ENCODE measurements around the gene CD2BP2.
"Not testable (repeated sequence)": the region's sequence is repeated elsewhere in the genome, so short reads cannot be mapped to it uniquely, and the experiment has no call there.

Gene CD2BP2

DNA sequence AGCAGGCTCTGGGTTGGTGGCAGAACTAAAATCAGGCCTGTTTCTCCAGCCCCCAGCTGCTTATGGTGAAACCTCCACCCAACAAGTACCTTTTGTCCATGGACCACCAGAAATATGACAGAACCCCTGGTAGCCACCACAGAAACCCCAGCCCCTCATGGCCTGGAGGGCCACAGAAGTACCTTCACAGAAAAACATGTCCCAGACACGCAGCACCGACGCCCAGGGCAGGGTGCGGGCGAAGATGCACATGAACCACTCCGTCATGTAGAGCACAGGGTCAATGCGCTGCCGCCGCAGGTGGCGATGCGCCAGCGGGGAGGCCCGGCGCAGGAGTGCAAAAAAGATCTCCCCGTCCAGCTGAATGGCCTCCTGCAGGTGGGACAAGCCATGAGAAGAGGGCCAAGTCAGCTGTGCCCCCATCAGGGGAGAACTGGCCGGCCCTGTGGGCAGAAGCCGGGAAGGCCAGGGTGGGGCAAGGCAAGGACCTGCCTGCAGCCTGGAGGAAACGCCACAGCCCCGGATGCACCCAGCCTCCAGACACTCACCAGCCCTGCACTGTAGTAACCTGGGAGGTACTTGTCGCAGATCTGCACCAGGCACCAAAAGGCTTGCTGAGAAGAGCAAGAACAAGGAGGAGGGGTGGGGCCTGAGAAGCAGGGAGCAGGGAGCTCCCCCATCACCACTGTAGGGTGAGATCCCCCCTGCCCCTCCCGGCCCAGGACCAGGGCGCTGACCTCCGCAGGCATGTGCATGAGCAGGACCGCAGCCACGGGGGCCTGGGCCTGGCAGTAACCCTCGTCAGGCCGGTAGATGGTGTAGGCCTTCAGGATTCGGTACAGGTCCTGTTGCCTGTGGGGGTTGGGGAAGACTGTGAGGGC, 4.1 kb upstream of the CD2BP2 start:
- DNase-seq: no peak
- ATAC-seq: no peak

DNA sequence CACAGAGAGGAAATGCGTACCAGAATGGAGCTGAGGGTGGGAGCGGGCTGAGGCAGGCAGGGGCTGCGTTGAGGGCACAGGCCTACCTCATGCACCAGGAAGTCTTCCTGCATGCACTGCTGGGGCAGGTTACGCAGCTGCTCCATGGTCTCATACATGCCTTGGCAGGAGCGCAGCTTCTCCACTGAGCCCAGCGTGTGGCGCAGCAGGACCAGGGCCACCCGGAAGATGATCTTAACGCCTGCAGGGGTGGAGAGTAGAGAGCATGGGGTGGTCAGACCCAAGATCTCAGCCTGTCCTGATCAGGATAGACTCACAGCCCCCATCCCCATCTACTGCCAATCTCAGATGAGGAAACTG, 3.4 kb upstream of the CD2BP2 start:
- no peak for ATAC-seq

DNA sequence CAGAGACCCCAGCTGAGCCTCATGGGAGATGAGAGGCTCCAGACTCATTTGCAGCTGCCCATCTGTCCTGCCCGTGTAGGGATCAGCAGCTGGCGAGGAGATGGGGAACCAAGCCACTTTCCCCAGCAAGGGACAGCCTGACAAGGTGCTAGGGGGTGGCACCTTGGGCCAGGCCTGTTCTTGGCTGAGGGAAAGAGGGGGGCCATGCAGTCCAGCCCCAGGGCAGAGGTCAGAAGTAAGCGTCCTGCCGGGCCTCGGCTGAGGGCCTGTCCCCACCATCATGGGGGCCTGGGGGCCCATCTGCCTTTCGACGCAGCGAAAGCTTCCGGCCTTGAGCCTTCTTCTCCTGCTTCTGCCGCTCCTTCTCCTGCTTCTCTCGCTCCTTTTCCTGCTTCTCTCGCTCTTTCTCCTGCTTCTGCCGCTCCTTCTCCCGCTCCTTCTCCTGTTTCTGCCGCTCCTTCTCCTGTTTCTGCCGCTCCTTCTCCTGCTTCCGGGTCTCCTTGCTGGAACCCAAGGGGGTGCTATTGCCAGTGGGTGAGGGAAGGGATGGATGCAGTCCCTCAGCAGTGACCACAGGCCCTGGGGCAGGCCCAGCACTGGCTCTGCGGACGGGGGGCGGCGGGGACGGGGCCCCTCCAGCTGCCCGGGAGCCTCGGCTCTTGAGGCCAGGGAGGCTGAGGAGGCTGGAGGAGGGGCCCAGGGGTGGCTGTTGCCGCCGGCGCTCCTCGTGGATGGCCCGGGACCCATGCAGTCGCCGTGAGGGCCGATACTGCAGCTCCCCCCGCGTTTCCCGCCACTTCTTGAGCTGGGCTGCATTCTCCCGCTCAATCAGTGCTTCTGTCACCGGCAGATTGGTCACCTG, 2.8 kb upstream of the CD2BP2 start:
- ATAC-seq (no peak), DNase-seq (no peak)

More for the DNA sequence above, 3.4 kb upstream of the CD2BP2 start:
- no peak for DNase-seq

DNA sequence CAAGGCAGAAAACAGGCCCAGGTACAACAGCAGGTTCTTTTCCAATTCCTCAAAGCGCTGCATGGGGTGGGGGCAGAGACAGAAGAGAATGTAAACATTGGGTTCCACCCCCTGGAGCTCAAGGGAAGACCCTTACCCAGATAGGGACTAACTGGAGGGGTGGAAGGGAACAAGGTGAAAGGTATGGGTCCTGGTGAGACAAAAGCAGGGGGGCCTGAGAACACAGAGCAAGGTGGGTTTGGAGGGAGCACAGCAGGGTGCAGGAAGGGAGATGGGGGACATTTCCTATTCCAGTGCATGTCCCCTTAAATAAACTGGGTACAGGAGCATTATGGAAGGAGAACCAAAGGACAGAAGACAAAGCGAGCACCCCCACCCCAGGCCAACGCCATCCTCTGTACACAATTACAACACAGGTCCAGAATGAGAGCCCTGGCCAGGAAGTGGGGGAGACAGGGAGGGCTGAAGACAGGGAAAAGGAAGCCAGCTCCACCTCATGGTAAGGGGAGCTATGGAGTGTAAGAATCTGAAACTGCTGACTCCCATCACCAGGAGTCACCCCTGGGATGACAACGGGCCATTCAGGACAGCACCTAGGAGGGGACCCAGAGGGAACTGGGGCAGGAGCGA, 2.1 kb upstream of the CD2BP2 start:
- ATAC-seq (no peak), DNase-seq (no peak)

DNA sequence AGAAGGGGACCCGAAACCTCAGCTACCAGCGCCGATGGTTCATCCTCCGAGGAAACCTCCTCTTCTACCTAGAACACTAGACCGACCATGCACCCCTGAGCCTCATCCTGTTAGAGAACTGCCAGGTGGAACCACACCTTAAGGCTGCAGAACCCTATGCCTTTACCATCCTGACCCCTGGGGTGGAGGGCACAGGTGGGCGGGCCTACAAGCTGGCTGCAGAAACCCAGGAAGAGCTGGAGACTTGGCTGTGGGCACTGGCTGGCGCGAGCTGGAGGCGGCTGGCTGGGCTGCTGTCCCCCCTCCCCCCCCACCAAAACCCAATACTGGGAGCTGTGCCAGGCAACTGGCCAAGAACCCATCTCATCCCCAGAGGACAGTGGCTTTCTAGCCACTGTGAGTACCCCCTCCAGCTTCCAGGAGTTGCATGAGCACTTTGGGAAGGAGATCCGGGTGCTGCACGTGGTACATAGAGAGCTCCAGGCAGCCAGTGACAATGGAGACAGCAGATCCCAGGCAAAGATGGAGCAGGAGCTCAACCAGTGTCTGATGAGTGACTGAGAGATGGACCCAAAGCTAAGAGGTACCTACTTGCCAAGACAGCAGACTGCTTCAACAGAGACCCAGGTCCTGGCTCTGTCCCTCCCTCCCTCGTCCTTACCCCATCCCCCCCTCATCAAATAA, 1.4 kb upstream of the CD2BP2 start:
- ATAC-seq (no peak), DNase-seq (no peak)

DNA sequence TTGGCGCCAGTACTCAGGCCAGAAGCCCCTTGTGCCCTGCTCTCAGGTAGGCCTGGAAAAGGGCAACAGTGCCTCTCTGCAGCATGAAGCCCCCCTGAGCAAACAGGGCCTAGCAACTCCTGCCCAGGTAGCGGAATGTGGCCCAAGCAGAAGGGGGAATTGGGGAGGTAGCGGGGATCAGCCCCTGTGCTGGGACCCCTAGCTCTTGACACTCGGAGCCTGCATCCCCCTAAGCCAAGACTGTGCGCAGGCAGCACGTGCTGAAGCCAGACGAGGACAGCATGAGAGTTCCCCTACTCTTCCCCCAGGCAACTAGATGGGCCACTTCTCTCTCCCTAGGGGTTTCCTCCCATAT, 823 bp upstream of the CD2BP2 start:
- ATAC-seq: no peak
- DNase-seq: no peak

DNA sequence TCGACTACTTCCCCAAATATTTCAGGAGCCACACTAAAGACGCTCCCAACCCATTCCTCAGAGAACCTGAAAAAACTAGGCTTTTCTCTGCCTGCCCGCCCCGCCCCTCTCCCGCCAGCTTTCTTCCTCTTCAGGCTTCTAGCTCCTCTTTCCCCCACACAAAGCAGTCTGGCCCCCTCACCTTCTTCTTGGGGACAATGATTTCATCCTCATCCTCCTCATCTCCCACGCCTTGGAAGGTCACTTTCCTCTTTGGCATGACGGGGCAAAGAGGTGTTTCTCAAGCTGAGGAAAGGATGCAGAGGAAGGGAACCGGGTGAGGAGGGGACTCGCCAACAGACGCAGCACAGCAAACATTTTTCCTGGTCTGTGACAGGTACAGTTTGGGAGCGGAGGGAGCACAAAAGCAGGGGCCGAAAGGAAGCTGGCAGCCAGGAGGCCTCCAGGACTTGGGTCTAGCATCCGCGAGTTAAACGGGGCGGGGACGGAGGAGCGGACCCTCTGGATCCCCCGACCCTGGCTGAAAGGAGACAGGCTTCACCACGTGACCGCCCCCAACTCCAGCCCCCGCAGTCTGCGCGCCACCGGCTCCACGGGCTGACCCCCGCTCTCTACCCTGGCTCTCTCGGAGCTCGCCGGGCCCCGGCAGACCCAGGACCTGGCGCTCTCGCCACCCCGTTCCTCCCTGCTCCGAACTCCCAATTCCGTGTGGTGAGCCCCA, 525 bp downstream of the CD2BP2 start:
- peak; percentile 14 for ATAC-seq
- DNase-seq: no peak

DNA sequence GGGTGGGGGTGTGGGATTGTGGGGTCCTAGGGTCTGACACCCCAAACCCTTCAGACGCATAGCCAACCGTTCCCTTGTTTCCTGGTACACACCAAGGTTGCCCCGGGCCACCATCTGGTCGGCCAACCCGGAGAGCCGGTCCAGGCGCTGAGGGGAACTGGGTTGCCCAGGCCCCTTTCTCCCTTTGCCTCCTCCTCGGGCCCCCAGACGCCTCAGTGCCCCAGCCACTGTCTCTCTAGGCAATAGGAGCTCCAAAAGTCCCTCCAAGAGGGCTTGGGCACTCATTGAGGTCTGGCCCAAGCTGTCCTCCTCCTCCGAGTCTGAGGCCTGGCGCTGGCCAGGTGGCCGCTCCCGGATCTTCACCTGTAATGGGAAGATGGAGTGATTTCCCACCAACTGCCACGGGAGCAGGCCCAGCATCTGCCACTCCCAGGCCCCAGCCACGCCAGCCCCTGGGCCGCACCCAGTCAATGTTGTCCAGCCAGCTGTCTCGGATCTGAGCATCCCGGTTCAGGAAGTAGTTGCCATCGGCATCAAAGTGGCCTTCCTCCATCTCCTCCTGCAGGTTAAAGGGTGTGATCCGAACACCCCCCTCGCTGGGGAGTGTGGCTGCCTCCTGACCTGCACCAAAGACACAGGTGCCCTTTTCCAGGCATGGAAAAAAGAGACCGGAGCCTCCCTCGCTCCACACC, 1.5 kb downstream of the CD2BP2 start:
- ATAC-seq: no peak
- DNase-seq: no peak

DNA sequence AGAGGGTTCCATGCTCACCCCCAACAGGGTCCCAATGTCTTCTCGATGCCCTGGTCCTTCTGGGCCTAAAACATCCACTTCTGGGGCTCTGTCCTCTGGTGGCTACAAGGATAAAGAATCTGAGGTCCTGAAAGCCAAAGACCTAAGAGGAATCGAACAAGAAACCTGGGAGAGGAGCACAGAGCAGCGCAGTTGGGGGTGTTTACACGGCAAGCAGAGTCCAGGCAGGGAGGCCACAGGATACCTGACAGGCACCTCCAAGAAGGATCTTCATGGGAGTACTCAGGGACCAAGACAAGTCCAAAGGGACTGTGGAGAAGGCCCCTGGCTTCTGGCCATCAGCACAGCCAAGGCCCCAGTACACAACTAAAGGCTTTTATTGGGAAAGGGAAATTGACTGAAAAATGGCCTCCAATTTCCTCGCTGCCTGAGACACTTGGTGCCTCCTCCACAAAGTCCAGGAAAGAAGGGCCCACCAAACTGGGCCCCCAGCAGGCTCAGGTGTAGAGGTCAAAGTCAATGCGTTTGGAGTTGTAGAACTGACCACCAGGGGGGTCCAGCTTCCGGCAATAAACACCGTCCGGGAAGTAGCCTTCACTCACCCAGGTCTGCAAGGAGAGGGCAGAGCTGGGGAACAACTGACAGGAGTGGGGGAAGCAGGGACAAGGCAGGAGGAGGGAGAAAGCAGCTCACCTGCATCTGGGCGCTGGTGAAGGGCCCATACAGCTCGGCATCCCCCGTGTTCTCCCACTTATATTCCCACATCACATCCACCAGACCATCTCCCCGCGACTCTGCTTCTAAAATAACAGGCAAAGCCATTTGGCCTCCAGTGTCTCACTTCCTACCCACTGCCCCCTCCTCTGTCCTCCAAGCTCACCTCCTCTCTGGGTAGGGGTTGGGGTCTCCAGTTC, 2.4 kb downstream of the CD2BP2 start:
- DNase-seq (no peak), ATAC-seq (no peak)

DNA sequence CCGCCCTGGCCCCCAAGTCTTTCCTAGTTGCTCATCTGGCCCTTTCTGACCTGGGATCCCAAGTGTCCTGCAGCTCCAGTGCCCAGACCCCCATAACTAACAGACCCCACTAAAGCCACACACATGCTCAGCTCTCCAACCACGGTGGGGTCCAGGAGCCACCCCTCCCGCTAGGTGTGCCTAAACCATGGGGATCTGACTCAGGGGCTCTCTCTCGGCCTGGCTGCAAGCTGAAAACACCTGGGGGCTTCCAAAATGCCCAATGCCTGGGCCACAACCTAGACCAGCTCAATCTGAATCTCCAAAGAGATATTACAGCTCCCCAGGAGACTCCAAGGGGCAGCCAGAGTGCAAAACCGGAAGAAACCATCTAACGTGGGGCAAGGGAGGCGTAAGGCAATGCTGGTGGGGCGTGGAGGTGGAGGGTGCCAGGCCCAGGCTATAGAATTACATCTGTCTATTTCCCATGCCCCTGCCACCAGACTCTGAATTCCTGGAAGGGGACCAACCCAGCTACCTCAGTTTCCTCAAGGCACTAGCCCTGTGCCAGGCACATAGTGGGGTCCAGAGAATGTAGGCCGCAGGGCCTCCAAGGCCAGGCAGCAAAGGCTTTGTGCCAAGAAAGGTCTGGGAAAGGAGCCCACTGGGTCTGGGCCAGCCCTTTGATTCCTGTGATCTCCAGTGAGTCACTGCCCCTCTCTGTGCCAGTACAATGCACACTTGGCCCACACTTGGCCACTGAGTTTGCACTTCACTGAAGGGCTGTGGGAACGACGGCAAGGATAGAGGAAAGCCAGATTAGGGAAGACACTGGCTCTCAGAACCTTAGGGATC, 3.3 kb downstream of the CD2BP2 start:
- ATAC-seq: no peak
- DNase-seq: no peak

DNA sequence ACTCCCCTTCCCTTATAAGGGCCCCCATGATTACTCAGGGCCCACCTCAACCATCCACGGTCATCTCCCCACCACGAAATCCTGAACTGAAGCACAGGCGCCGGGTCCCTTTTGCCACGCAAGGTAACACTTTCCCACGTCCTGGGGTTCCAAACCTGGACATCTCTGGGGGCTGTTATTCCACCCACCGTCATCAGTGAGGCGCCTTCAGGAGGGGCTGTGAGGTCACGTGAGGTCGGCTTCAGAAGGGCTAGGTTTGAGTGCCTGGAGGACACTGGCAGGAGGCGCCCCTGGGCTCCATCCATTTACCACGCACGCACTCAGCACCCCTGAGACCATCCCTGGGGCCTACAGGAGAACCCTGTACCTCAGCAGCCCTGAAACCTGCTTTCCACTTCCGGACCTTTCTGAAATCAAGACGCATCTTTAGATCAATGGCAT, 4.1 kb downstream of the CD2BP2 start:
- ATAC-seq (no peak), DNase-seq (no peak)

DNA sequence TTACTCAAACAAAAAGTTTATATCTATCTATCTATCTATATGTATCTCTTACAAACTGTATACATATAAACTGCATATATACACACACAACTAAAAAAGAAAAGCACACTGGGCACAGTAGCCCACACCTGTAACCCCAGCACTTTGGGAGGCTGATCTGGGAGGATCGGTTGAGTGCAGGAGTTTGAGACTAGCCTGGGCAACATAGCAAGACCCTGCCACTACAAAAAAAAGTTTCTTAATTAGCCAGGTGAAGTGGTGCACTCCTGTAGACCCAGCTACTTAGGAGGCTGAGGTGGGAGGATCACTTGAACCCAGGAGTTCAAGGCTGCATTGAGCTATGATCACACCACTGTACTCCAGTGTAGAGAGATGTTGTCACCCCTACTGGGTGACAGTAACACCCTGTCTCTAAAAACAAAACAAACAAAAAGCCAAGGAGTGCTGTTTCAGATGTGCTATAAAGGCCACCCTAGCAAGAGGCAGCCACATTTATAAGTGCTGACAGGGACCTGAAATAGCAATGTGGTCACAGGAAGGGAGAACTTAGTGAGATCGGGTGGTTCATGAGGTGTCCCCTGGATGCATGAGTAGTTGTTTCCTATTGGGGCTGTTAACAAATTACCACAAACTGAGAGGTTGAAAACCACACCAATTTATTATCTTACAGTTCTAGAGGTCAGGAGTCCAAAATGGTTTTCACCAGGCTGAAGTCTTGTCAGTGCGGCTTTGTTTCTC, 4.8 kb downstream of the CD2BP2 start:
- DNase-seq (peak; percentile 41), ATAC-seq (peak; percentile 76)

DNA sequence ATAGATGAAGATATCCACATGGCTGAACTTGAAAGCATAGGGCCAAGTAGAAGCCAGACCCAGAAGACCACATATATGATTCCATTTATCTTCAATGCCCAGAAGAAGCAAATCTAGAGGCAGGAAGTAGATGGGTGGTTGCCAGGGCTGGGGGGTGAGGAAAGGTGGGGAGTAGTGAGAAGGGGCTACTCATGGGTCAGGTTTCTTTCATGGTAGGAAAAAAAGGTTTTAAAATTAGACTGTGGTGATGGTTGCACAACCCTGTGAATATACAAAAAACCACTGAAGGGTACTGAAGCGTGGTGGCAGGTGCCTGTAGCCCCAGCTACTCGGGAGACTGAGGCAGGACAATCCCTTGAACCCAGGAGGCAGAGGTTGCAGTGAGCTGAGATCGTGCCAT, 5.4 kb downstream of the CD2BP2 start:
- ATAC-seq (no peak), DNase-seq (no peak)

DNA sequence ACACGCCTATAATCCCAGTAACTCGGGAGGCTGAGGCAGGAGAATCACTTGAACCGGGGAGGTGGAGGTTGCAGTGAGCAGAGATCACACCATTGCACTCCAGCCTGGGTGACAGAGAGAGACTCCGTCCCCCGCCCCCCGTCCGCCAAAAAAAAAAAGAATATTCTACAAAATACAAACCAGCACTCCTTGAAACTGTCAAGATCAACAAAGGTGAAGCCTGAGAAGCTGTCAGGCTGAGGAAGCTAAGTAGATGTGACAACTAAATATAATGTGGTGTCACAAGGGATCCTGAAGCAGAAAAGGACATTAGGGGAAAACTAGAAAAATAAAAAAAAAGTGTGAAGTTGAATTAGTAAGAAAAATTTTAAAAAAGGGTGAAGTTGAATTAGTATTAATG, 6.2 kb downstream of the CD2BP2 start:
- ATAC-seq (no peak), DNase-seq (no peak)

DNA sequence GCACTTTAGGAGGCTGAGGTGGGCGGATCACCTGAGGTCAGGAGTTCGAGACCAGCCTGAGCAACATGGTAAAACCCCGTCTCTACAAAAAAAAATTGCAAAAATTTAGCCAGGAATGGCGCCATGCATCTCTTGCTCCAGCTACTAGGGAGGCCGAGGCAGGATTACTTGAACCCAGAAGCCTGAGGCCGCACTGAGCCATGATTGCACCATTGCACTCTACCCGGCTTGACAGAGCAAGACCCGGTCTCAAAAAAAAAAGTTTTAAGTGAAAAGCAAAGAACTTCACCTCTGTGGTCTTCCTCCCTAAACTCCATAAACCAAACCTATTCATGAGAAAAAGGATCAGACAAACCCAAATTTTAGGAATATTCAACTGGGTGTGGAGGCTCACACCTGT, 7.0 kb downstream of the CD2BP2 start:
- ATAC-seq: no peak

DNA sequence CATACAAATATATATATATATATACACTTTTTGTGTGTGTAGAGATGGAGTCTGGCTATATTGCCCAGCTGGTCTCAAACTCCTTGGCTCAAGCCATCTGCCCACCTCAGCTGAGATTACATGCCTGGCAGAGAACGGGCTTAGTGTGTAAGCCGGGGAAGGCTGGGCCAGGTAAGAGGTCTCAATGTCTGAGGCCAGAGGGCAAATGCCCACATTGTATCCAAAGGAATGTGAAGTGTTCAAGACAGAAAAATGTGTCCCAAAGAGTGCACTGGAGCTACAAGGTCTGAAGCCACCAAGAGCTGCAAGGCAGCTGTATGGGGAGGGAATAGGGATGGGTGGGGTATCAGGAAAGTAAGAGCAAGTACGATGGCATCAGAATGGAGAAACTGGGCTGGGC, 8.8 kb downstream of the CD2BP2 start:
- DNase-seq (no peak), ATAC-seq (no peak)

More for the DNA sequence above, 7.0 kb downstream of the CD2BP2 start:
- DNase-seq: no peak

DNA sequence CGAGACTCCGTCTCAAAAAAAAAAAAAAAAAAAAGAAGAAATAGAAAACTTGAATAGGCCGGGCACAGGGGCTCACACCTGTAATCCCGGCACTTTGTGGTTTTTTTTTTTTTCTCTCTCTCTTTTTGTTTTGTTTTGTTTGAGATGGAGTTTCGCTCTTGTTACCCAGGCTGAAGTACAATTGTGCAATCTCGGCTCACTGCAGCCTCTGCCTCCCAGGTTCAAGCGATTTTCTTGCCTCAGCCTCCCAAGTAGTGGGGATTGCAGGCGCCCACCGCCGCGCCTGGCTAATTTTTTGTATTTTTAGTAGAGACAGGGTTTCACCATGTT, 11.7 kb downstream of the CD2BP2 start:
- not testable (repeated sequence) for ATAC-seq, DNase-seq

DNA sequence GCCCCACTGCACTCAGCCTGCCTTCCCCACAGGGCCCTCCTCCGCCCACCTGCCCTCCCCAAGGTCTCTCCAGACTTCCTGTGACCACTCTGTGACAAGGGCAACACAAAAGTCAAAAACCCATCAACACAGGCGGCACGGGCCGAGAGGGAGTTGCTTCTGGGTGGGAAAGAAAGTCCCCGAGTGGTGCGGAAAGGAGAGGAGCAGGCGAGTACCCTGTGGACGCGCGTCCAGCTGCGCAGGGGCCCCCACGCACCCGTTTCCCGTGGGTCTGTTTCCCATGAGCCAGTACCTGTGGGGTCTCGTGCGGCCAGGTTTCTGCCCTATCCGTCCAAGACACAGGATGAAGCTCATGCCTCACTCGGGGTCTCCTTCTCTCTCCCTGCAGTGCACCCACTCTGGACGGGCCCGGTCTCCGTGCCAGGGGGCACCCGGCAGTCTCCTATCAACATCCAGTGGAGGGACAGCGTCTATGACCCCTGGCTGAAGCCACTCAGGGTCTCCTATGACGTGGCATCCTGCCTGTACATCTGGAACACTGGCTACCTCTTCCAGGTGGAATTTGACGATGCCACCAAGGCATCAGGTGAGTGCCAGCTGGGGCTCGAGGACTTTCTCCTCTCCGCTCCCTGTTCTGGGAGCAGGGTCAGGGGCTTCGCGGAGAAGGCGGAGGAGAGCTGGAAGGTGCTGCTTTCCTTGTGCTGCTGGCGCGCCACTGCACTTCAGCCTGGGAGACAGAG, 12.2 kb downstream of the CD2BP2 start:
- DNase-seq (no peak), ATAC-seq (no peak)

Measured in stimulated activated naive CD8-positive, alpha-beta T cell treated with anti-CD3 and anti-CD28 coated beads, Interleukin-15, Interleukin-2, amounts not matched to agents 100 U/mL and 50 U/mL, for 24 hours (primary cell).